ENCODE measurements around the gene MYADML2.
"Not testable (repeated sequence)": the region's sequence is repeated elsewhere in the genome, so short reads cannot be mapped to it uniquely, and the experiment has no call there.

MYADML2 gene

DNA sequence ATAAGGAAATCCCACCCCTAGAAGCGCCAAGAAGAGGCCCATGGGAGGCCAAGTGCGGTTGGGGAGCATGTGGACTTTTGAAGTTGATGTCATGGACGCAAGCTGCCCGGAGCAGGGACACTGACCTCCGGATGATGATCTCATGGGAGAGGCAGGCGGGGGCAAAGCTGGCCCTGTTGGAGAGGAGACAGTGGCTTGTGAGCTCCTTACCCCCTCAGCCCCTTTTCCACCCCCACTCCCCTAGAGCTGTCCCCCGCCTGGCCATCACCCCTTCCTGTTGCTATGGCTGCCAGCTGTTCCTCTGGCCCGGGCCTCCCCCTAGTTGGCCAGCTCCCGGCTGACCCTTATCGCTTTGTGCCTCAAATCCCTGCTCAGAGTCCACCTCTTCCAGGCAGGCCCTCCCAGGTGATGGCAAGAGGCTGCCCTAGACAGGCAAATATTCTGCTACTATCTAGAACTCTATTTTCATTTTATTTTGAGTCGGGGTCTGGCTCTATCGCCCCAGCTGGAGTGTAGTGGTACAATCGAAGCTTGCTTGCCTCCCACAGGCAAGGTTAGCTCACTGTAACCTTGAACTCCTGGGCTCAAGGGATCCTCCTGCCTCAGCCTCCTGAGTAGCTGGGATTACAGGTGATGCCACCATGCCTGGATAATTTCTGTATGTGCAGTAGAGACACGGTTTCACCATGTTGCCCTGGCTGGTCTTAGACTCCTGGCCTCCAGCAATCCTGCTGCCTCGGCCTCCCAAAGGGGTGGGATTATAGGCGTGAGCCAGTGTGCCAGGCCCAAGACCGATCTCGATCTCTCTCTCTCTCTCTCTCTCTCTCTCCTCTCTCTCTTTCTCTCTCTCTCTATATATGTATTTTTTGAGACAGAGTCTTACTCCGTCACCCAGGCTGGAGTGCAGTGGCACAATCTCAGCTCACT lies 7.4 kb upstream of the MYADML2 start:
- POLR2A ChIA-PET = interaction anchor here (0.5 kb wide), 1 partner anchor 62 kb away, joined by 6 read pairs; no protein-coding TSS in a partner anchor

DNA sequence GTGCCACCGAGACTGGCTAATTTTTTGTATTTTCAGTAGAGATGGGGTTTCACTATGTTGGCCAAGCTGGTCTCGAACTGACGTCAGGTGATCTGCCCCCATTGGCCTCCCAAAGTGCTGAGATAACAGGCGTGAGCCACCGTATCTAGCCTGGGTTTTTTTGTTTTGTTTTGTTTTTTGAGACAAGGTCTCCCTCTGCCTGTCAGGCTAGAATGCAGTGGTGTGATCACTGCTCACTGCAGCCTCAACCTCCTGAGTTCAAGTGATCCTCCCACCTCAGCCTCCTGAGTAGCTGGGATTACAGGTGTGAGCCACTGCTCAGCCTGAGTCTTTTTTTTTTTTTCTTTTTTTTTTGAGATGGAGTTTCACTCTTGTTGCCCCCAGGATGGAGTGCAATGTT lies 6.4 kb upstream of the MYADML2 start:
- POLR2A ChIA-PET; DNase-seq (ENCODE audit: extremely low spot score): not testable (repeated sequence)
- CTCF ChIA-PET = interaction anchor here (1.2 to 2.3 kb wide), 3 partner anchors 43 to 84 kb away, joined by 3 to 7 read pairs (median 3); partner anchors contain the start of genes DCXR and PCYT2

More for the DNA sequence above, 7.4 kb upstream of the MYADML2 start:
- CTCF ChIA-PET = interaction anchor here (0.9 to 2.5 kb wide), 9 partner anchors 10 to 83 kb away, joined by 3 to 8 read pairs (median 4); partner anchors contain the start of genes CENPX, DCXR, LRRC45 and PCYT2
- TF ChIP-seq, protein P1, sequence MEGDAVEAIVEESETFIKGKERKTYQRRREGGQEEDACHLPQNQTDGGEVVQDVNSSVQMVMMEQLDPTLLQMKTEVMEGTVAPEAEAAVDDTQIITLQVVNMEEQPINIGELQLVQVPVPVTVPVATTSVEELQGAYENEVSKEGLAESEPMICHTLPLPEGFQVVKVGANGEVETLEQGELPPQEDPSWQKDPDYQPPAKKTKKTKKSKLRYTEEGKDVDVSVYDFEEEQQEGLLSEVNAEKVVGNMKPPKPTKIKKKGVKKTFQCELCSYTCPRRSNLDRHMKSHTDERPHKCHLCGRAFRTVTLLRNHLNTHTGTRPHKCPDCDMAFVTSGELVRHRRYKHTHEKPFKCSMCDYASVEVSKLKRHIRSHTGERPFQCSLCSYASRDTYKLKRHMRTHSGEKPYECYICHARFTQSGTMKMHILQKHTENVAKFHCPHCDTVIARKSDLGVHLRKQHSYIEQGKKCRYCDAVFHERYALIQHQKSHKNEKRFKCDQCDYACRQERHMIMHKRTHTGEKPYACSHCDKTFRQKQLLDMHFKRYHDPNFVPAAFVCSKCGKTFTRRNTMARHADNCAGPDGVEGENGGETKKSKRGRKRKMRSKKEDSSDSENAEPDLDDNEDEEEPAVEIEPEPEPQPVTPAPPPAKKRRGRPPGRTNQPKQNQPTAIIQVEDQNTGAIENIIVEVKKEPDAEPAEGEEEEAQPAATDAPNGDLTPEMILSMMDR (IDR thresholded peaks at IDR 0.05; ENCODE audit: control extremely low read depth, extremely low read depth, low read depth, missing control alignments) = no peak
- DNase-seq (ENCODE audit: extremely low spot score) = no peak

DNA sequence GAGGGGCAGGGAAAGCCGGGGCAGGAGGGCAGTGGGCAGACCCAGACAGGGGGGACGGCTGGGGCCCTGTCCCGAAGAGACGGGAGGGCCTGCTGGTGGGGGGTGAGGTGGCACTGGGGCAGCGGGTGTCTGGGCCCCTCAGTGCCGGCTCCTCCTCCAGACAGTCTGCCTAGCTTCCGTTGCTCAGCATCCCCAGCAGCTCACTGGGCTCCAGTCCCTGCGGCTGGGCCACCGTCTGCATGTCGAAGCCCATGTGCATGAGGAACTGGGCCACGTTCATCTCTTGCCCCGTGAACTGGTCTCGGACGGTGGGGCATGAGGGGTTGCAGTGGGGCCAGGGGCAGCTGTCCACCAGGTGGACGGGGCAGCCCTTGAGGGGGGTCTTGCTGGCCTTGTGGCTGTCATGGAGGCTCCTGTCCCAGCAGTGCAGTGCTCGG lies 5.8 kb upstream of the MYADML2 start:
- ChIA-PET CTCF (interaction anchor here (1.2 kb wide), 1 partner anchor 85 kb away, joined by 3 read pairs; the partner anchor contains the start of gene DCXR), POLR2A (no interaction called here)
- TF ChIP-seq, protein P1 (IDR thresholded peaks at IDR 0.05; ENCODE audit: control extremely low read depth, extremely low read depth, low read depth, missing control alignments) = no peak
- no peak for DNase-seq (ENCODE audit: extremely low spot score)

DNA sequence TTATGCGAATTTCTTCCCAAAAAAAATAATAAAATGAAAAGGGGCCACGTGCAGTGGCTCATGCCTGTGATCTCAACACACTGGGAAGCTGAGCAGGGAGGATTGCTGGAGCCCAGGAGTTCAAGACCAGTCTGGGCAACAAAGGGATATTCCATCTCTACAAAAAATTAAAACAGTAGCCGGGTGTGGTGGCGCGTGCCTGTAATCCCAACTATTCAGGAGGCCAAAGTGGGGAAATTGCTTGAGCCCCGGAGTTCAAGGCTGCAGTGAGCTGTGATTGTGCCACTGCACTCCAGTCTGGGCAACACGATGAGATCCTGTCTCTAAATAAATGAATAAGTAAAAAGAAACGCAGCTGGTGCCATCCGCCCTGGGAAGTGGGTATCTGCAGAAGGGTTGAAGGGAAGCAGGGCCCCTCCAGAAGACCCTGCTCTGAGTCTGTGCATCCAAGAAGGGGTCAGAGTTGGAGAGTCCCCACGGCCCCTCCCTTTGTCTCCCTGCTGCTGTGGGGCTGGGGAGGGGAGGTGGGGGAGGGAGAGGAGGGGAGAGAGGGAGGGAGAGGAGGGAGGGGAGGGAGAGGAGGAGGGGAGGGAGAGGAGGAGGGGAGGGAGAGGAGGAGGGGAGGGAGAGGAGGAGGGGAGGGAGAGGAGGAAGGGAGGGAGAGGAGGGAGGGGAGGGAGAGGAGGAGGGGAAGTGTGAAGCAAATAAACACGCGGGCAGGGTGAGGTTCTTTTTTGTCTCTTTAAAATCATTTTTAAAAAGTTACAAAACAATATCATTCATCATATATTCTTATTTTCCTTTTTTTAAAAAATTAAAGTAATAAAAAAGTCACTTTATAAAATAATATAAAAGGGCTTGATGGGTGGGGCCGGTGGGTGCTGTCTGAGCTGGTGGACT lies 5.0 kb upstream of the MYADML2 start:
- CTCF ChIA-PET = interaction anchor here (1.2 to 2.5 kb wide), 2 partner anchors 8 to 86 kb away, joined by 3 to 19 read pairs; partner anchors contain the start of genes DCXR and NOTUM
- POLR2A ChIA-PET = no interaction called here
- no peak for DNase-seq (ENCODE audit: extremely low spot score)
- TF ChIP-seq, protein P1 (IDR thresholded peaks at IDR 0.05; ENCODE audit: control extremely low read depth, extremely low read depth, low read depth, missing control alignments) = no peak

DNA sequence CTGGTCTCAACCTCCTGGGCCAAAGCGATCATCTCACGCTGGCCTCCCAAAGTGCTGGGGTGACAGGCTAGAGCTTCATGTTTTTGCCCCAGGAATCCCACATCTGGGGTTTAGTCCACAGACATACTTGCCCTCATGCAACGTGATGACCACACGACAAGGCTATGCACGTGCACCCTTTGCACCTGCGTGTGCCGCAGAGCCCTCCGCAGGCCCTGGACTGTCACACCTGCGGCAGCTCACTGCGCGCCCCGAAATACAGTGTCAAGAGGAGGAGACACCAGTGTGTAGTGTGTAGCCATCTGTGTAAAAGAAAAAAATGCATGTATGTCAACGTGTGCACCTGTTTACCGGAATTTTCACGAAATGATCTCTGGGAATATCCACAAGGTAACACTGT lies 3.5 kb upstream of the MYADML2 start:
- TF ChIP-seq, protein P1 (IDR thresholded peaks at IDR 0.05; ENCODE audit: control extremely low read depth, extremely low read depth, low read depth, missing control alignments) = no peak
- POLR2A ChIA-PET = interaction anchor here (0.6 kb wide), 1 partner anchor 70 kb away, joined by 5 read pairs; no protein-coding TSS in a partner anchor
- CTCF ChIA-PET = interaction anchor here (2.5 kb wide), 1 partner anchor 10 kb away, joined by 19 read pairs; the partner anchor contains the start of gene NOTUM
- no peak for DNase-seq (ENCODE audit: extremely low spot score)

DNA sequence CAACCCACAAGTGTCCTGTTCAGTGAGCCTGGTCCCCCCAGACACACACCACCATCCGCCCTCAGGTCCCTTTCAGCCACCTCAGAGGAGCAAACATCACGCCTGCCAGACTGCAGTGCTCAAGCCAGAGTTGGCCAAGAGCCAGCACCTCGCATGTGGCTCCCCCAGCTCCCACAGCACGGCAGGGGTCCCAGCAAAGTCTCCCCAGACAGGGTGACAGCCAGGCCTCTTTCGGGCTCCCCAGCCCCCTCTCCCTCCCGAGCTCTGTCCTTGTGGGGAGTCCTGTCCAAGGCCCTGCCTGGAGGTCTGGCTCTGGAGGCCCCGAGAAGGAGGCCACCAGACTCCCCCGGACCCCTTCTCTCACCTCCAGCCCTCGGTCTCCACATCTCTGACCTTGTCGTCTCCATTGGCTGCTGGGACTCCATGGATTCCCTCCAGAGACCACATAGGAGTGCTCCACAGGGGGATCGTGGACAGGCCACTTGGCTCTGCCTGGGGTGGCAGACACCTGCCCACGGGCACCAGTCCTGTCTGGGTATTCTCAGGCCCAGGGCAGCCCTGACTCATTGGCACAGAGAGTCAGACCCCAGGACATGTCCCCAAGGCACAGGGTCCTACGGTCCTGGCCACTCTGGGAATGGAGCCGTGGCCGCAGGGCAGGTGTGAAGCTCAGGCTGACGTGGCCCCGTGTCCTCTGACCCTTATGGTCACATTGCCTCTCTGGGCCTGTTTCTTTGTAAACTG lies 1.8 kb upstream of the MYADML2 start:
- DNase-seq (ENCODE audit: extremely low spot score) = no peak
- POLR2A ChIA-PET = no interaction called here

More for the DNA sequence above, 1.8 kb upstream of the MYADML2 start:
- TF ChIP-seq, protein P1 (IDR thresholded peaks at IDR 0.05; ENCODE audit: control extremely low read depth, extremely low read depth, low read depth, missing control alignments) = no peak
- CTCF ChIA-PET = interaction anchor here (0.9 to 2.5 kb wide), 3 partner anchors 11 to 82 kb away, joined by 3 to 11 read pairs (median 3); no protein-coding TSS in a partner anchor

All from GM10248 (cell line).